GM21619 (cell line): Measurements from ENCODE around the gene ADCY2.

Source experiments
- ATAC-seq: cut with Tn5 transposase; IDR thresholded peaks from one replicate; pipeline ENCODE4 v1.9.1; 2021; ENCODE audit not compliant: unreplicated experiment

The ADCY2 gene

GRCh38 chr5:7816535-7816901 is 420.6 kb downstream of the ADCY2 start:
- ATAC-seq: no peak

GRCh38 chr5:7822449-7822848 is 426.5 kb downstream of the ADCY2 start:
- no peak for ATAC-seq

- no peak for ATAC-seq
Measured at GRCh38 chr5:7823594-7823993, 427.7 kb downstream of the ADCY2 start.

GRCh38 chr5:7824995-7825394 is 429.1 kb downstream of the ADCY2 start:
- ATAC-seq: no peak

DNA sequence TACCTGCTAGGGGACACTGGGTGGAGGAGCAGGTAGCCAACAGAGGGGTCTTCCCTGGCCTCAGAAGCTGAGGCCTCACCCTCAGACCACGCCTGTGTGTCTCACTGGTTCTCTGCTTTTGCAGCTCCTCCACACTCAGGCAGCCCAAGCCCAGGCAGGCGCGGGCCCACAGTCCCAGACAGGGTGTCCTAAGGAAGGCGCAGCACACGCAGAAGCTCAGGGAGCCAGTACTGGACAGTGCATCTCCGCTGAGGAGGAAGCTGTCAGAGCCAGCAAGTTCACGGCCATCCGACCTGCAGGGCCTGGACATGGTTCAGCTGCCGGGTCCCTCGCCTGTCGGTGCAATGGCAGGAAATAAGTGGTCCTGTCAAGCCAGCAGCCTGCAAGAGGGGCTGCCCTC is 429.7 kb downstream of the ADCY2 start:
- no peak for ATAC-seq

DNA sequence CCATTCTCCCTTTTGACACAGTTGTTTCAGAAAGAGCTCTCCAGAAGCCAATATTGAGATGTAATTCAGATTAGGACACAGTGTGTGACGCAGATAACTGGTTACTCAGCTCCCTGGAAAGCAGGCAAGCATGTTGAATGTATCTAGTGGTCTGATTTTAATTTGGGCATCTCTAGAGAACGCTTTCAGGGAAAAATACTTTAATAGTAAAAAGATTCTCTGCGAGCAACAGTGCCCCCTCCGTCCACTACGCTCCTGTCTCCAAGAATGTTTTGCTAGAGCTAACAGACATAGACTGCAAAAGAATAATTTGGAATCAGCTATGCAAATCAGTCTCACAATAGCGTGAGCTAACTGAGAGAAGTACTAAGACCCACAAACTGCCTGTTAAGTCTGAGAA is 431.7 kb downstream of the ADCY2 start:
- no peak for ATAC-seq

GRCh38 chr5:7828269-7828668 is 432.3 kb downstream of the ADCY2 start:
- ATAC-seq: no peak

DNA sequence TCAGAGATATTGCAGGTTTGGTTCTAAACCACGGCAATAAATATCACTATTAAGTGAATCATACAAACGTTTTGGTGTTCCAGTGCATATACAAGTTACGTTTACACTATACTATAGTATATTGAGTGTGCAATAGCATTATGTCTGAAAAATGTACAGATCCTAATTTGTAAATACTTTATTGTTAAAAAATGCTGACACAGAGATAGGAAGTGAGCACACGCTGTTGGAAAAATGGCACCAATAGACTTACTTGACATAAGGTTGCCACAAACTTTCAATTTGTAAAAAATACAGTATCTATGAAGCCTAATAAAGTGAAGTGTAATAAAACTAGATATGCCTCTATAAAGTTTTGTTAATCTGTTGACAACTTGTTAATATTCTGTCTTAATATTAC is 439.0 kb downstream of the ADCY2 start:
- ATAC-seq: no peak

DNA sequence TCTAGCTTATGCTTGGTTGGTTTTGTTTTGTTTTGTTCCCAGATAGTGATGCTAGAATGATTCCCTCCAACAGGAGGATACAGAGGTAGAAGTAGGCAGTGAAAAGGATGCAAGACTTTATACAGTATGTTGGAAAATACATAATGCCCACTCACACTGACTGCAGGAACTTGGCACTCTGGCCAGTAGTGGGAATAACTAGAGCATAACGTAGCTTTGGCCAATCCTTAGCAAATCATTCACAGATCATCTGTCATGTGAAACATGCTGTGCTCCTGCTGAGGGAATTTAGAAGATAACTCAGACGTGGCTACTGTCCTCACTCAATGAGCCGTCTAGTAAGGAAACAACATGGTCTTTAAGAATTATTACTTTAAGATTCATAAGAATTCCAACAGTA is 441.5 kb downstream of the ADCY2 start:
- no peak for ATAC-seq

DNA sequence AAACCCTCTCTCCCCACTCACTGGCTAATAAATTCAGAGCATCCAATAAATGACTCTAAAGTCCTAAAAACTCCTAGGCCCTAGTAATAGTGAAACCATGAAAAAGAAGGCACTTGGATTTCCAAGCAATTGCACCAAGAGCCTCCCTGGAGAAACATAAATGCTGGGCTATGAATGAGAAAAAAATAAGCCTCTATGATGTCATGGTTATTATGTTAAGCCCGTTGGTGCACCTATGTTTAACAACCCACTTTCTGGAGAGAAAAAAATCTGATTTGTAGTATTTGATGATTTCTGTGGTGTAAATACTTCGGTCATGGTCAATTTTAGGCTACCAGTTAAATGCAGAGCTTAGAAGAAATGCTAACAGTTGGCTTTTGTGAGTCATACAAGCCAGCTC is 446.6 kb downstream of the ADCY2 start:
- no peak for ATAC-seq

DNA sequence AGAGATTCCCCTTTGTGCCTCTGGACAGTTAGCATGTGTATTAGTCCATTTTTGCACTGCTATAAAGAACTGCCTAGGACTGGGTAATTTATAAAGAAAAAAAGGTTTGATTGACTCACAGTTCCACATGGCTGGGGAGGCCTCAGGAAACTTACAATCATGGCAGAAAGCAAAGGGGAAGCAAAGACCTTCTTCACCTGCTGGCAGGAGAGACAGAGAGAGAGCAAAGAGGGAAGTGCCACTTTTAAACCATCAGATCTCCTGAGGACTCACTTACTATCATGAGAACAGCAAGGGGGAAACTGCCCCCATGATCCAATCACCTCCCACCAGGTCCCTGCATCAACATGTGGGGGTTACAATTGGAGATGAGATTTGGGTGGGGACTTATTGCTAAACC is 449.0 kb downstream of the ADCY2 start:
- ATAC-seq: no peak

GRCh38 chr5:7845557-7845956 is 449.6 kb downstream of the ADCY2 start:
- no peak for ATAC-seq

GRCh38 chr5:7846327-7846726 is 450.4 kb downstream of the ADCY2 start:
- ATAC-seq: no peak

GRCh38 chr5:7848296-7848695 is 452.4 kb downstream of the ADCY2 start:
- no peak for ATAC-seq

- ATAC-seq: no peak
Measured at GRCh38 chr5:7849681-7850394, 453.9 kb downstream of the ADCY2 start.

DNA sequence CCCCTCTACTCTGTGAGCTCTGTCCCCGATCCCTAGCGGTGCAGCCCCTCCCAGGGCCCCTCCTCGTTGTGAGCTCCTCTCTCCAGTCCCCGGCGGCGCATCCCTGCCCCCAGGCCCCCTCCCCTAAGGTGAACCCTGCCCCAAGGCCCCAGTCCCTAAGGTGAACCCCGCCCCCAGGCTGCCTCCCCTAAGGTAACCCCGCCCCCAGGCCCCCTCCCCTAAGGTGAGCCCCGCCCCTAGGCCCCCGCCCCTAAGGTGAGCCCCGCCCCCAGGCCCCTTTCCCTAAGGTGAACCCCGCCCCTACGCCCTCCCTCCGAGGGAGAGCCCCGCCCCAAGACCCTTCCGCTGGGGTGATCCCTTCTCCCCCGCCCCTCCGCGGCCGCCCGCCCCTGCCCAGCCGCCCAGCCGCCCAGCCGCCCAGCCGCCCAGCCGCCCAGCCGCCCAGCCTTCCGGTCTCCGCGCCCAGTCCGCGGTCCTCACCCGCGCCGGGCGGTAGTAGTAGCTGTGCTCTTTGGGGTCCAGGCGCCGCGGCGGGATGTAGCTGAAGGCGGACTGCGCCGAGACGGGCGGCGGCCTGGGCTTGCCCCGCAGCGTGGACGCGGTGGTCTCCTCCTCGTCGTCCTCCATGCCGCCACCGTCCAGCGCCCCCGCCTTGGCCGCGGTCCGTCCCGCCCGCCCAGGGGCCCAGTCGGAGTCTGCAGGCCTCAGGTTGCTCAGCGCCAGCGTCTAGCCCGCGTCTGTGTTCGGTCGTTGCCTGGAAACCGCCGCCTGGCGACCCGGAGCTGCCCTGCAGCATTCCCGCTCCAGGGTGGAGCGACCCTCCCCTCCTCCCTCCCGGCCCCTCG is 454.7 kb downstream of the ADCY2 start, which contains the start of gene CFAP90:
Gene CFAP90 (minus strand): TSS at position 739 of the 845 bp plus-strand sequence. CDS start 112 bp downstream, at position 627.
- no peak for ATAC-seq

- no peak for ATAC-seq
Measured at GRCh38 chr5:7851240-7851592, 455.3 kb downstream of the ADCY2 start.

DNA sequence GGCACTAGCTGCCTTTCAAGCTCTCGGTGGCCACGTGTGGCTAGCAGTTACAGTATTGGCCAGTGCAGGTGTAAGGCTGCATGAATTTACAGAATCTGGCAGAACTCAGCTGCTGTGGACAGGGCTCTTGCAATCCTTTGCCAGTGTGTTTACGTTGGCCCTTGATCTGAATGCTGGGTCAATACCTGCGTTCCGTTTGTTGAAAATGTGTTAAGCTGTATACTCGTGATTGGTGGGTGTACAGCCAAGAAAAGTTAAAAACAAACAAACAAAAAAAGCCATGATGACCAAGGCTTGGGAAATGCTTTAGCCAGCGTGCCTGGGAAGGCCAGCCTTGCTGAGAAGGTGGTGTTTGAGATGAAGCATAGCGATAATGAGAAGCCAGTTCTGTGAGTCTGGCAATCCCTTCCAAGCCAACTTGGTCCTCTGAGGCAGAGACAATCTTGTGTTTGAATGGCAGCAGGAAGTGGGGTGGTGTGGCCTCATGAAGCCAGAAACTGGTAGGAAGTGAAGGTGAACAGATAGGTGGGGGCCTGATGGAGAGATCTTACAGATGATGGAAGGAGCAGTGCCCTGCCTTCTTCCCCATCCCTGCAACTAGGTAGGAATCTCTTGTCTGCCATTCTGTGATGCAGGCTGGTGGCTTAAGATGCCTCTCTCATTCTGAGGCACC is 455.8 kb downstream of the ADCY2 start:
- ATAC-seq: no peak

GRCh38 chr5:7852542-7852941 is 456.6 kb downstream of the ADCY2 start:
- ATAC-seq: no peak

DNA sequence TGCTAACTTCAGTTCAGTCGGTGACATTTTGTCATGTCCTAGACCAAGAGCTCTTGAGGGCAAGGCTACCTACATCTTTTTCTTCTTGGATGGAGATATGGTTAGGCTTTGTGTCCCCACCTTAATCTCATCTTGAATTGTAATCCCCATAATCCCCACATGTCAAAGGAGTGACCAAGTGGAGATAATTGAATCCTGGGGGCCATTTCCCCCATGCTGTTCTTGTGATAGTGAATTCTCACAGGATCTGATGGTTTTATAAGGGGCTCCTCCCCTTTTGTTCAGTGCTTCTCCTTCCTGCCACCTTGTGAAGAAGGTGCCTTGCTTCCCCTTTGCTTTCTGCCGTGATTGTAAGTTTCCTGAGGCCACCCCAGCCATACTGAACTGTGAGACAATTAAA is 457.1 kb downstream of the ADCY2 start:
- no peak for ATAC-seq

- no peak for ATAC-seq
Measured at GRCh38 chr5:7855611-7856010, 459.7 kb downstream of the ADCY2 start.

GRCh38 chr5:7856855-7857254 is 460.9 kb downstream of the ADCY2 start:
- no peak for ATAC-seq
